Upper lobe of left lung (tissue), 4 donors: Measurements from ENCODE around the gene KRTAP9-8.

Experiments used
- EP300 ChIP-seq, 4 donors: sonication (generic); formaldehyde crosslinking; IDR thresholded peaks; one replicate each; pipeline ENCODE4 v1.5.1; 2017; ENCODE audit warnings: antibody characterized with exemption in 4 of 4, control low read depth in 2 of 4
- POLR2A ChIP-seq, 4 donors: fragments of 450-650 bp; IDR thresholded peaks; one replicate each; pipeline ENCODE4 v1.5.1; 2016 to 2017; ENCODE audit warnings: antibody characterized with exemption in 4 of 4, mild to moderate bottlenecking in 2 of 4
- POLR2AphosphoS5 ChIP-seq, 2 donors: sonication (generic); formaldehyde crosslinking; IDR thresholded peaks; one replicate each; pipeline ENCODE4 v1.5.1; 2017; ENCODE audit warnings: antibody characterized with exemption in 2 of 2
- TF ChIP-seq, protein P1 (sequence below), 6 experiments: fragments of 450-650 bp in 4 of 6; fragments of 200-600 bp in 2 of 6; sonication (generic) in 2 of 6; IDR thresholded peaks; one replicate each; pipeline ENCODE4 v1.5.1; 2016 to 2019; ENCODE audit warnings: antibody characterized with exemption in 6 of 6

DNA sequence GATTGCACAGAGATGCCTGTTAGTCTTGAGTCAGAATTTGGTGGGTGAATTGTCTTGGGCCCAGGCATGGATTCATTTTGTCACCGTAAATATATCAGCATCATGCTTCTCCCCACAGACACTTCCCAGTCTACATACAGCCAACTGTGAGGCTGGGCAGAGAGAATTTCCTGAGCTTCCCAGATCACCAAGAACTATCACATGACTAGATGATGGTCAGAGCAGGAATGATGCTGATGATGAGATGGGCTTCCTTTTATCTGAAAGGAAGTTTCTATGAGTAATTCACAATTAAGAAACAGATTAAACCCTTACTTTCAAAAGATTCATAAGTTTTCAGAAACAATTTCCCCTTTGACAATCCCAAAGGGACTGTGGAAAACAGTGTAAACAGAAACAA, 17.1 kb downstream of the KRTAP9-8 start:
- TF ChIP-seq, protein P1, sequence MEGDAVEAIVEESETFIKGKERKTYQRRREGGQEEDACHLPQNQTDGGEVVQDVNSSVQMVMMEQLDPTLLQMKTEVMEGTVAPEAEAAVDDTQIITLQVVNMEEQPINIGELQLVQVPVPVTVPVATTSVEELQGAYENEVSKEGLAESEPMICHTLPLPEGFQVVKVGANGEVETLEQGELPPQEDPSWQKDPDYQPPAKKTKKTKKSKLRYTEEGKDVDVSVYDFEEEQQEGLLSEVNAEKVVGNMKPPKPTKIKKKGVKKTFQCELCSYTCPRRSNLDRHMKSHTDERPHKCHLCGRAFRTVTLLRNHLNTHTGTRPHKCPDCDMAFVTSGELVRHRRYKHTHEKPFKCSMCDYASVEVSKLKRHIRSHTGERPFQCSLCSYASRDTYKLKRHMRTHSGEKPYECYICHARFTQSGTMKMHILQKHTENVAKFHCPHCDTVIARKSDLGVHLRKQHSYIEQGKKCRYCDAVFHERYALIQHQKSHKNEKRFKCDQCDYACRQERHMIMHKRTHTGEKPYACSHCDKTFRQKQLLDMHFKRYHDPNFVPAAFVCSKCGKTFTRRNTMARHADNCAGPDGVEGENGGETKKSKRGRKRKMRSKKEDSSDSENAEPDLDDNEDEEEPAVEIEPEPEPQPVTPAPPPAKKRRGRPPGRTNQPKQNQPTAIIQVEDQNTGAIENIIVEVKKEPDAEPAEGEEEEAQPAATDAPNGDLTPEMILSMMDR (IDR thresholded peaks at IDR 0.05): no peak
- TF ChIP-seq POLR2A (IDR thresholded peaks at IDR 0.05) (no peak), EP300 (IDR thresholded peaks at IDR 0.05) (no peak), POLR2AphosphoS5 (IDR thresholded peaks at IDR 0.05) (no peak)
